Measurements from ENCODE around the gene PHIP.

Gene PHIP

DNA sequence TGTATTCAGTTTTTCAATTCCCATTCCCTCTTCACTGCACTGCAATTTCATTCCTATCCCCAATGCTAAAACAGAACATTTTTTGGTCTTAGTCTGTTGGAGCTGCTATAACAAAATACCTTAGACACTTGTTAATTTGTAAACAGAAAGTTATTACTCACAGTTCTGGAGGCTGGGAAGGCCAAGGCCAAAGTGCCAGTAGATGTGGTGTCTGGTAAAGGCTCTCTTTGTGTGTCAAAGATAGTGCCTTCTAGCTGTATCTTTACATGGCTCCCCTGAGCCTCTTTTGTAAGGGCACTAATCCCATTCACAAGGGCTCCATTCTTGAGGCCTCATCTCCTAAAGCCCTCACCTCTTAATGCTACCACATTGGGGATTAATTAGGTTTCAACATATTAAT, 40.0 kb downstream of the PHIP start (continued):
- TF ChIP-seq ZNF133 (tag by site-specific recombination; IDR thresholded peaks at IDR 0.05): no peak

- ChIA-PET CTCF (interaction anchor here (0.6 kb wide), 1 partner anchor 72 kb away, joined by 3 read pairs; no protein-coding TSS in a partner anchor), POLR2A (no interaction called here)
- 0 out of 2 replicates have a peak, but pooled peaks cover 5% of the 10 kb centered on the region for H3K4me1 ChIP-seq (ENCODE audit: control insufficient read depth, insufficient read depth, low read length)
- peaks cover 5 to 51% of the 10 kb centered on the region in 2 experiments for H3K36me3 ChIP-seq (ENCODE audit: control insufficient read depth in 2 of 2, insufficient read depth in 1 of 2, low read length in 2 of 2)
- H3K9me3 ChIP-seq (ENCODE audit: control insufficient read depth, insufficient read depth, low read depth, low read length): no peaks in the 10 kb centered on the region
- TF ChIP-seq, protein P1, sequence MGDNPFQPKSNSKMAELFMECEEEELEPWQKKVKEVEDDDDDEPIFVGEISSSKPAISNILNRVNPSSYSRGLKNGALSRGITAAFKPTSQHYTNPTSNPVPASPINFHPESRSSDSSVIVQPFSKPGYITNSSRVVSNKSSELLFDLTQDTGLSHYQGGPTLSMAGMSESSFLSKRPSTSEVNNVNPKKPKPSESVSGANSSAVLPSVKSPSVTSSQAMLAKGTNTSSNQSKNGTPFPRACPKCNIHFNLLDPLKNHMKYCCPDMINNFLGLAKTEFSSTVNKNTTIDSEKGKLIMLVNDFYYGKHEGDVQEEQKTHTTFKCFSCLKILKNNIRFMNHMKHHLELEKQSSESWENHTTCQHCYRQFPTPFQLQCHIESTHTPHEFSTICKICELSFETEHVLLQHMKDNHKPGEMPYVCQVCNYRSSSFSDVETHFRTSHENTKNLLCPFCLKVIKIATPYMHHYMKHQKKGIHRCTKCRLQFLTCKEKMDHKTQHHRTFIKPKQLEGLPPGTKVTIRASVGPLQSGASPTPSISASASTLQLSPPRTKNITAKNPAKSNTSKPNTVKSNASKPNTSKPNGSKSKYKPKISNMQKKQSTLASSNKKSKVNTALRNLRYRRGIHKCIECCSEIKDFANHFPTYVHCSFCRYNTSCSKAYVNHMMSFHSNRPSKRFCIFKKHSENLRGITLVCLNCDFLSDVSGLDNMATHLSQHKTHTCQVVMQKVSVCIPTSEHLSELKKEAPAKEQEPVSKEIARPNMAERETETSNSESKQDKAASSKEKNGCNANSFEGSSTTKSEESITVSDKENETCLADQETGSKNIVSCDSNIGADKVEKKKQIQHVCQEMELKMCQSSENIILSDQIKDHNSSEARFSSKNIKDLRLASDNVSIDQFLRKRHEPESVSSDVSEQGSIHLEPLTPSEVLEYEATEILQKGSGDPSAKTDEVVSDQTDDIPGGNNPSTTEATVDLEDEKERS (tag by site-specific recombination; IDR thresholded peaks at IDR 0.05): peak; percentile 64; the same call in 1 of the 2 replicates
- TF ChIP-seq ZBTB21 (tag by site-specific recombination; IDR thresholded peaks at IDR 0.05) (0 out of 2 replicates have a peak, but pooled peaks have one; percentile 48), SP7 (tag by site-specific recombination; IDR thresholded peaks at IDR 0.05) (0 out of 2 replicates have a peak, but pooled peaks have one; percentile 54), ZNF530 (tag by site-specific recombination; IDR thresholded peaks at IDR 0.05; ENCODE audit: low read depth) (no peak), ZNF830 (tag by site-specific recombination; IDR thresholded peaks at IDR 0.05; ENCODE audit: low read depth) (no peak), ZNF629 (tag by site-specific recombination; IDR thresholded peaks at IDR 0.05) (peak; percentile 43; the same call in 1 of the 2 replicates), ZNF791 (tag by site-specific recombination; IDR thresholded peaks at IDR 0.05) (no peak), HOXD13 (CRISPR knock-in tag; IDR thresholded peaks at IDR 0.05; ENCODE audit: borderline replicate concordance) (no peak)
- H3K4me3 ChIP-seq (ENCODE audit: low read depth, low read length): no peak overlapping the region
- no peak overlapping the region for H3K27ac ChIP-seq (ENCODE audit: extremely low read depth, low read depth, low read length)
Measured at GRCh38 chr6:79034865-79035264, 43.2 kb downstream of the PHIP start.

DNA sequence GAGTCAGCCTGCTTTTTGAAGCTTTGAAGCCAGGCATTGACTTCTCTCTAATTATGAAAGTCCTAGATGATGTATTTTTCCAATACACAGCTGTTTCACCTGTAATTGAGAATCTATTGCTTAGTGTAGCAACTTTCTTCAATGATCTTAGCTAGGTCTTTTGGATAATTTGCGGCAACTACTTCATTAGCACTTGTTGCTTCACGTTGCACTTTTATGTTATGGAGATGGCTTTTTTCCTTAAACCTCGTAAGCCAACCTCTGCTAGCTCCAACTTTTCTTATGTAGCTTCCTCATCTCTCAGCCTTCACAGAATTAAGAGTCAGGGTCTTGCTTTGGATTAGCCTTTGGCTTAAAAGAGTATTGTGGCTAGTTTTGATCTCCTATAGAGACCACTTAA, 44.8 kb downstream of the PHIP start:
- Histone ChIP-seq H3K27ac (ENCODE audit: extremely low read depth, low read depth, low read length) (no peak overlapping the region), H3K4me1 (ENCODE audit: control insufficient read depth, insufficient read depth, low read length) (0 out of 2 replicates have a peak, but pooled peaks cover 5% of the 10 kb centered on the region), H3K4me3 (ENCODE audit: low read depth, low read length) (no peak overlapping the region), H3K36me3 (ENCODE audit: control insufficient read depth in 2 of 2, insufficient read depth in 1 of 2, low read length in 2 of 2) (peaks cover 10 to 42% of the 10 kb centered on the region in 2 experiments), H3K9me3 (ENCODE audit: control insufficient read depth, insufficient read depth, low read depth, low read length) (no peaks in the 10 kb centered on the region)
- TF ChIP-seq ZNF549 (tag by site-specific recombination; IDR thresholded peaks at IDR 0.05) (no peak), ZNF121 (tag by site-specific recombination; IDR thresholded peaks at IDR 0.05) (no peak), ZNF544 (tag by site-specific recombination; IDR thresholded peaks at IDR 0.05) (no peak), ZBTB17 (tag by site-specific recombination; IDR thresholded peaks at IDR 0.05) (no peak), ZFP41 (tag by site-specific recombination; IDR thresholded peaks at IDR 0.05; ENCODE audit: borderline replicate concordance) (no peak), ZSCAN16 (tag by site-specific recombination; IDR thresholded peaks at IDR 0.05) (no peak), GLIS1 (tag by site-specific recombination; IDR thresholded peaks at IDR 0.05) (no peak), ZNF211 (tag by site-specific recombination; IDR thresholded peaks at IDR 0.05; ENCODE audit: low read depth) (no peak), ZBTB48 (tag by site-specific recombination; IDR thresholded peaks at IDR 0.05) (no peak), HIC1 (tag by site-specific recombination; IDR thresholded peaks at IDR 0.05) (no peak), ZNF391 (tag by site-specific recombination; IDR thresholded peaks at IDR 0.05; ENCODE audit: borderline replicate concordance, low read depth) (no peak), ZNF660 (tag by site-specific recombination; IDR thresholded peaks at IDR 0.05) (no peak), ZNF747 (tag by site-specific recombination; IDR thresholded peaks at IDR 0.05) (no peak), ZNF341 (tag by site-specific recombination; IDR thresholded peaks at IDR 0.05; ENCODE audit: low read depth) (no peak), PRDM1 (tag by site-specific recombination; IDR thresholded peaks at IDR 0.05) (0 out of 2 replicates have a peak, but pooled peaks have one; percentile 42), WT1 (tag by site-specific recombination; IDR thresholded peaks at IDR 0.05) (no peak), SCRT2 (tag by site-specific recombination; IDR thresholded peaks at IDR 0.05) (peak; percentile 94), MYNN (tag by site-specific recombination; IDR thresholded peaks at IDR 0.05; ENCODE audit: borderline replicate concordance) (no peak), ZBTB8A (tag by site-specific recombination; IDR thresholded peaks at IDR 0.05) (no peak), SCRT1 (tag by site-specific recombination; IDR thresholded peaks at IDR 0.05; ENCODE audit: borderline replicate concordance) (peak; percentile 61; the same call in 1 of the 2 replicates), ZNF670 (tag by site-specific recombination; IDR thresholded peaks at IDR 0.05; ENCODE audit: low read depth) (no peak), ZNF202 (tag by site-specific recombination; IDR thresholded peaks at IDR 0.05; ENCODE audit: borderline replicate concordance) (no peak), ZNF350 (tag by site-specific recombination; IDR thresholded peaks at IDR 0.05) (no peak)
- ChIA-PET POLR2A (no interaction called here), CTCF (interaction anchor here (1.1 kb wide), 2 partner anchors 10 to 16 kb away, joined by 3 read pairs; no protein-coding TSS in a partner anchor)

Data from HEK293 (cell line).